Measurements from ENCODE around the gene OXNAD1. TPM values are rescaled to one million over a fixed set of nuclear protein-coding genes. Genes with fewer than 3 reads are reported as not detected.

OXNAD1 gene
- total RNA-seq, 6 experiments from 2014 or later, result 8.1 to 27.2 (median 16.2) TPM

DNA sequence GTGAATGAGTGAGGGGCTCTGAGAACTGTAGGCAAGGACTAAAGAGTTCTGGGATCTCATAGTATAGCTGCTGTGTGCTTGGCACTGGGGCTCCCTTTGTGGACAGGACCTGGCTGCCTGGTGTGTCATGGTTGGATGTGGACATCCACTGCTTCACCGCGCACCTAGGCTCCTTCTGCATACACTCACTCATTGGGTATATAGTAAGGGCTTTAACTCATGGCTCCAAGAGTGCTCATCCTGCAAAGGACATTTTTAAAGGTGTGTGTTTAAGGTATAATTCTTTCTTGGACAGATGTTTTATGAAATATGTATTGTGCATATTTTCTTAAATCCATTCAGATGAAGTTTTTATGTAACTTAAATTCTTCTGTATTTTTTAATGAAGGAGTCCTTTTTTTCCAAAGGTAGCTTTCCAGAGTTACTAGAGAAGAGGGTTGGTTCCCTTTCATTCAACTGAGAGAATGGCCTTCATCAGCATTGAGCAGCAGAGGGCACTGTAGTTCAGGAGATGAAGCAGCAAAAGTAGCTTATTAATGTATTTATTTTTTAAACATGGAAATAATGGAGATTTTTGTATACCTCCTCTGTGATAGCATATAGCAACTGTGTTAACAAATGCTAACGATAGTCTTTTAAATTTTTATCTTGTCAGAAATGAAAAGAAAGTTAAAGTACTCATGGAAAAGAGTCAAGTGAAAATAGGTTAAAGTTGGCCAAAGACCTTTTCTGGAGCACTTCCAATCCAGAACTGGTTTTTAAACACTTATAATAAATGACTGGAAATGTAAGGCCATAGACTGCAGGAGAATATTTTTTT, 25.2 kb downstream of the OXNAD1 start:
- Histone ChIP-seq H3K9me3 (peaks cover 0 to 6% (median 0%) of the 10 kb centered on the region in 4 donors), H3K36me3 (peaks cover 0 to 5% (median 2%) of the 10 kb centered on the region in 4 donors), H3K4me1 (peaks cover 0 to 8% (median 3%) of the 10 kb centered on the region in 4 donors), H3K4me3 (no peak overlapping the region), H3K27me3 (no peaks in the 10 kb centered on the region), H3K27ac (no peak overlapping the region)
- DNase-seq (no peak), ATAC-seq (peak; percentile 85 to 86 (median 85))
- WGBS (ENCODE audit: insufficient coverage, low coverage, low lambda C conversion rate, missing lambda C conversion rate), result 0% methylated on average over 1 of the region's 3 CpGs
- TF ChIP-seq POLR2A (IDR thresholded peaks at IDR 0.05), result no peak
- TF ChIP-seq, protein P1, sequence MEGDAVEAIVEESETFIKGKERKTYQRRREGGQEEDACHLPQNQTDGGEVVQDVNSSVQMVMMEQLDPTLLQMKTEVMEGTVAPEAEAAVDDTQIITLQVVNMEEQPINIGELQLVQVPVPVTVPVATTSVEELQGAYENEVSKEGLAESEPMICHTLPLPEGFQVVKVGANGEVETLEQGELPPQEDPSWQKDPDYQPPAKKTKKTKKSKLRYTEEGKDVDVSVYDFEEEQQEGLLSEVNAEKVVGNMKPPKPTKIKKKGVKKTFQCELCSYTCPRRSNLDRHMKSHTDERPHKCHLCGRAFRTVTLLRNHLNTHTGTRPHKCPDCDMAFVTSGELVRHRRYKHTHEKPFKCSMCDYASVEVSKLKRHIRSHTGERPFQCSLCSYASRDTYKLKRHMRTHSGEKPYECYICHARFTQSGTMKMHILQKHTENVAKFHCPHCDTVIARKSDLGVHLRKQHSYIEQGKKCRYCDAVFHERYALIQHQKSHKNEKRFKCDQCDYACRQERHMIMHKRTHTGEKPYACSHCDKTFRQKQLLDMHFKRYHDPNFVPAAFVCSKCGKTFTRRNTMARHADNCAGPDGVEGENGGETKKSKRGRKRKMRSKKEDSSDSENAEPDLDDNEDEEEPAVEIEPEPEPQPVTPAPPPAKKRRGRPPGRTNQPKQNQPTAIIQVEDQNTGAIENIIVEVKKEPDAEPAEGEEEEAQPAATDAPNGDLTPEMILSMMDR (IDR thresholded peaks at IDR 0.05), result peak; percentile 75 to 87 (median 84)
- intact Hi-C loops (cut with DNase I), result no loop called here

DNA sequence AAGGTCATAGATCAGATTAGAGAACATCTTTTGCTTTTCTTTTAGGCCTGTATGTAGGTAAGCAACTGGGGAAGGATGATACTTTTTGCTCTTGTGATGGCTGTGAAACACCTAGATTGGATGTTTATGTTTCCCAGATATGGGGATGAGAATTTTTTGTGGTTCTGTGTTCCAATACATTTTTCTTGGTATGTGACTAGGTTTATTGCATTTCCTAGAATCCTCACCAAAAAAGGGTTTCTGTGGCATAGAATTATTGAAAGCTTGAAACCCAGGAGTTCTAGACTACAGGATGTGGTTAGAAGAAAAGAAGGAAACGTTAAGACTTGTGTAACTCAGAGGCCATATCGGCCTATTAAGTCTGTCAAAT, 25.8 kb downstream of the OXNAD1 start:
- peak in 3 of 4 donors; percentile 13 to 22 (median 21) for ATAC-seq
- peaks cover 0 to 6% (median 0%) of the 10 kb centered on the region in 4 donors for H3K9me3 ChIP-seq
- H3K4me3 ChIP-seq, result no peak overlapping the region
- H3K4me1 ChIP-seq, result peaks cover 0 to 8% (median 3%) of the 10 kb centered on the region in 4 donors
- H3K36me3 ChIP-seq, result peaks cover 0 to 10% (median 2%) of the 10 kb centered on the region in 4 donors
- TF ChIP-seq, protein P1 (IDR thresholded peaks at IDR 0.05), result no peak
- no peak for TF ChIP-seq POLR2A (IDR thresholded peaks at IDR 0.05)
- H3K27ac ChIP-seq, result no peak overlapping the region
- DNase-seq, result no peak
- 9% methylated on average over 2 of the region's 2 CpGs for WGBS (ENCODE audit: insufficient coverage, low coverage, low lambda C conversion rate, missing lambda C conversion rate)
- intact Hi-C loops (cut with DNase I), result no loop called here
- no peaks in the 10 kb centered on the region for H3K27me3 ChIP-seq

DNA sequence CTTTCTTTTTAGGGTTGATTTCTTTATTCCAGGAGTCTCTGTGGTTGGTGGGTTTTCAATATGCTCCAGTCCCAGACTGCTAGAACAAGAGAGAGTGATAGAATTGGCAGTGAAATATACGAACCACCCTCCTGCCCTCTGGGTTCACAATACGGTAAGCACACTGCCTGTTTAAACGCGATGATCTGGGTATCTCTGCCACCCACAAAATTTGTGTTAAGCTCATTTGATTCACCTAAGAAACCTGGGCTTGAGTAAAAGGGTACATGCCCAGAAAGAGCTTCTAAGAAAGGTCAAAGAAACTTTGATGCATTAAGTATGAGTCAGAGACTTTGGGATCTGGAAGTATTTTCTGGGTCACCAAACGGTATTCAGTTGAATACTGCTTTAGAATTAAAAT, 29.8 kb downstream of the OXNAD1 start:
- Histone ChIP-seq H3K27ac (no peak overlapping the region), H3K9me3 (peaks cover 0 to 6% (median 0%) of the 10 kb centered on the region in 4 donors), H3K27me3 (no peaks in the 10 kb centered on the region), H3K36me3 (peaks cover 0 to 9% (median 0%) of the 10 kb centered on the region in 4 donors), H3K4me3 (no peak overlapping the region), H3K4me1 (peaks cover 0 to 8% (median 3%) of the 10 kb centered on the region in 4 donors)
- TF ChIP-seq, protein P1 (IDR thresholded peaks at IDR 0.05), result no peak
- no peak for TF ChIP-seq POLR2A (IDR thresholded peaks at IDR 0.05)
- intact Hi-C loops (cut with DNase I), result no loop called here
- WGBS (ENCODE audit: insufficient coverage, low coverage, low lambda C conversion rate, missing lambda C conversion rate), result 76% methylated on average over 5 of the region's 5 CpGs
- ATAC-seq (no peak), DNase-seq (no peak)

DNA sequence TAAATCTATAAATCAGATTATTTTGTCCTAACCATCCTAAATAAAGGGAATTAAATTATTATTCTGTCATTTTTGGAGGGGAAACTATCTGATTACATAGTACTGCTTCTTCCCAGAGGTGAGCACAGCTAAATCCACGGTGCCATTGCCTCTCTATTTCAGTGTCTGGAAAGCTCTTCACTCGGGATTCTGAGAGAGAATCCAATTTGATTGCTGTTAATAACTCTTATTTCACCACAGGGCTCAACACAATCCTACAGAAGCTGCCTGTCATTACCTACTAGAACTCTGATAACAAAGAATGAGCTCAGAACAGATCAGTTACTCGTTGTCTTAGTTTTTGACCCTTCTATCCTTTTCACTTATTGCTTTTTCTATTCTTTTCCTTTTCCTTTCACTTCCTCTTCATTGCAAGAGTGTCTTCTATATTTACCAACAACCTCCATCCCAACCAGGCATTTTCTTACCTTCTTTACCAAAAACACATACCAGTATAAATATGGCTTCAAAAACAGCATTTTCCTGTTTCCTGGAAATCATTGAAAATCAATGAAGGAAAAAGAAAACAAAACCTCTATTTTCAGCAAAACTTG, 30.4 kb downstream of the OXNAD1 start:
- DNase-seq (no peak), ATAC-seq (no peak)
- TF ChIP-seq, protein P1 (IDR thresholded peaks at IDR 0.05), result no peak
- TF ChIP-seq POLR2A (IDR thresholded peaks at IDR 0.05), result no peak
- peaks cover 0 to 9% (median 0%) of the 10 kb centered on the region in 4 donors for H3K36me3 ChIP-seq
- H3K27me3 ChIP-seq, result no peaks in the 10 kb centered on the region
- H3K27ac ChIP-seq, result no peak overlapping the region
- H3K4me3 ChIP-seq, result no peak overlapping the region
- 76% methylated on average over 3 of the region's 3 CpGs for WGBS (ENCODE audit: insufficient coverage, low coverage, low lambda C conversion rate, missing lambda C conversion rate)
- intact Hi-C loops (cut with DNase I), result no loop called here
- peaks cover 0 to 8% (median 2%) of the 10 kb centered on the region in 4 donors for H3K4me1 ChIP-seq
- peaks cover 0 to 6% (median 0%) of the 10 kb centered on the region in 4 donors for H3K9me3 ChIP-seq

All from right lobe of liver (tissue), 6 donors.